Caco-2 (cell line): Measurements from ENCODE around the gene ATXN10. TPM values are rescaled to one million over a fixed set of nuclear protein-coding genes. Genes with fewer than 3 reads are reported as not detected.

ENCODE experiments used
- BruUV-seq: library from RNA; stranded (reverse); fragments of 400-500 nt; replicated peaks from 2 replicates; lab custom pipeline; 2021; lab: Mats Ljungman, UMichigan
- CTCF ChIA-PET: fragments of 300-600 bp; sonication (Branson Sonifier 250); formaldehyde crosslinking; loops from one replicate; lab custom pipeline; 2022; ENCODE audit warnings: antibody characterized with exemption; lab: Charles Lee
- POLR2A ChIA-PET: fragments of 300-600 bp; sonication (Branson Sonifier 250); formaldehyde crosslinking; loops from one replicate; lab custom pipeline; 2022; ENCODE audit warnings: antibody characterized with exemption; lab: Charles Lee
- DNase-seq, 2 experiments: peaks; one replicate each; pipeline versions ENCODE4 v3.0.0 to v3.0.0-alpha.2; 2020 to 2022
- H3K27me3 ChIP-seq: replicated peaks from 2 replicates; pipeline ENCODE4 v1.6.0; 2011; ENCODE audit warnings: low read length; ENCODE audit not compliant: control insufficient read depth, insufficient read depth
- H3K36me3 ChIP-seq: 2 replicates; pipeline ENCODE4 v1.5.1; 2011; ENCODE audit warnings: low read length; ENCODE audit not compliant: control insufficient read depth, insufficient read depth
- H3K4me1 ChIP-seq: fragments of 250-450 bp; sonication (Bioruptor Pico); 2 replicates; pipeline ENCODE4 v1.5.1; 2020; ENCODE audit warnings: mild to moderate bottlenecking
- H3K4me3 ChIP-seq: 2 replicates; pipeline ENCODE4 v1.5.1; 2011; ENCODE audit warnings: low read depth, mild to moderate bottlenecking, control low read depth, low read length
- H3K9me3 ChIP-seq: fragments of 250-450 bp; sonication (Bioruptor Pico); 2 replicates; pipeline ENCODE4 v1.5.1; 2020; ENCODE audit warnings: mild to moderate bottlenecking, moderate library complexity
- H3K27ac Mint-ChIP-seq: one replicate; pipeline ENCODE4 v1.8.0; 2022; ENCODE audit warnings: mixed read lengths; ENCODE audit not compliant: unreplicated experiment
- H3K27me3 Mint-ChIP-seq: one replicate; pipeline ENCODE4 v1.8.0; 2022; ENCODE audit warnings: mixed read lengths; ENCODE audit not compliant: insufficient read depth, unreplicated experiment
- H3K36me3 Mint-ChIP-seq: one replicate; pipeline ENCODE4 v1.8.0; 2022; ENCODE audit warnings: mild to moderate bottlenecking, mixed read lengths; ENCODE audit not compliant: insufficient read depth, unreplicated experiment
- H3K4me1 Mint-ChIP-seq: one replicate; pipeline ENCODE4 v1.8.0; 2022; ENCODE audit warnings: low read depth, mixed read lengths; ENCODE audit not compliant: unreplicated experiment
- H3K4me3 Mint-ChIP-seq: one replicate; pipeline ENCODE4 v1.8.0; 2022; ENCODE audit warnings: mild to moderate bottlenecking, moderate library complexity, mixed read lengths; ENCODE audit not compliant: unreplicated experiment
- H3K9me3 Mint-ChIP-seq: one replicate; pipeline ENCODE4 v1.8.0; 2022; ENCODE audit warnings: mixed read lengths; ENCODE audit not compliant: unreplicated experiment
- intact Hi-C: fragments of 100-400 bp; cut with micrococcal nuclease; formaldehyde crosslinking; loops from one replicate; pipeline ENCODE4 v1.10.0; 2022; ENCODE audit not compliant: unreplicated experiment
- total RNA-seq: library from RNA; stranded (reverse); gene quantifications from 2 replicates; pipeline ENCODE4 v1.2.3, GENCODE V29; 2022
- TF ChIP-seq, protein P1 (sequence below), 2 experiments: fragments of 200-600 bp in 1 of 2; IDR thresholded peaks; 1 replicate in 1 of 2; 2 replicates in 1 of 2; pipeline versions ENCODE4 v1.5.1 to v1.8.0; 2011 to 2022; ENCODE audit warnings: antibody characterized with exemption in 1 of 2, control low read depth in 1 of 2, inconsistent platforms in 1 of 2, low read depth in 1 of 2, low read length in 1 of 2, mild to moderate bottlenecking in 1 of 2, moderate library complexity in 1 of 2; ENCODE audit not compliant: insufficient read depth in 1 of 2, severe bottlenecking in 1 of 2, unreplicated experiment in 1 of 2

ATXN10 gene
- total RNA-seq, 1 experiment from 2014 or later: 155 TPM

DNA sequence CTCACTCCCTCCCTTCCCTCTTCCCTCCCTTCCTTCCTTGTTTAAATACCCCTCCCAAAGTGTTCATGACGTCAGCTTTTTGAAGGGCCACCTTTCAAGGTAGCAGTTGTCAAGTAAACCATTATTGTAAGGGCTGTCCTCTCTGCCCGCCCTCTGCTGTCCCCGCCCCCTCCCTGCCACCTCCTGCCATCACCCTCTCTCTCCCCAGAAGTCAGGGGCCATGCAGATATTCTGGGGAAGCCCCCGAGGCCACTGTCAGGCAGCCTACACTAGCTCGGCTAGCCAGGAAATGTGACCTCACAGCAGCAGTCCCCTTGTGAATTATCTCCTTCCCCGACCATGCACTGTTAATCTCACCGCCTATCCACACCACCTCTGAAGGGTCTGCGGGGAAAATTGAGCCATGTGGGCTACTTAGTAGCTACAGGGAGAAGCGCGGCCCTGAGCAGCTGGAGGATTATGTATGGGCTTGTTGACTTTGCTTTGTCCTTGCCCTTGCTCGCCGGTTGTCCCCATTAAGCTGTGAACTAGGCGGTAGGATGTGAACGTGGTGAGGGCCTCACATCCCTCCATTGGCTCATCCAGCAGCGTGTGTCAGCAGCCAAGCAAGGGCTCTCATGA is 42.1 kb upstream of the ATXN10 start:
- no peak for DNase-seq
- Histone ChIP-seq H3K36me3 (no peaks in the 10 kb centered on the region), H3K27me3 (no peaks in the 10 kb centered on the region), H3K9me3 (no peaks in the 10 kb centered on the region), H3K4me1 (no peaks in the 10 kb centered on the region), H3K4me3 (no peak overlapping the region)
- TF ChIP-seq, protein P1, sequence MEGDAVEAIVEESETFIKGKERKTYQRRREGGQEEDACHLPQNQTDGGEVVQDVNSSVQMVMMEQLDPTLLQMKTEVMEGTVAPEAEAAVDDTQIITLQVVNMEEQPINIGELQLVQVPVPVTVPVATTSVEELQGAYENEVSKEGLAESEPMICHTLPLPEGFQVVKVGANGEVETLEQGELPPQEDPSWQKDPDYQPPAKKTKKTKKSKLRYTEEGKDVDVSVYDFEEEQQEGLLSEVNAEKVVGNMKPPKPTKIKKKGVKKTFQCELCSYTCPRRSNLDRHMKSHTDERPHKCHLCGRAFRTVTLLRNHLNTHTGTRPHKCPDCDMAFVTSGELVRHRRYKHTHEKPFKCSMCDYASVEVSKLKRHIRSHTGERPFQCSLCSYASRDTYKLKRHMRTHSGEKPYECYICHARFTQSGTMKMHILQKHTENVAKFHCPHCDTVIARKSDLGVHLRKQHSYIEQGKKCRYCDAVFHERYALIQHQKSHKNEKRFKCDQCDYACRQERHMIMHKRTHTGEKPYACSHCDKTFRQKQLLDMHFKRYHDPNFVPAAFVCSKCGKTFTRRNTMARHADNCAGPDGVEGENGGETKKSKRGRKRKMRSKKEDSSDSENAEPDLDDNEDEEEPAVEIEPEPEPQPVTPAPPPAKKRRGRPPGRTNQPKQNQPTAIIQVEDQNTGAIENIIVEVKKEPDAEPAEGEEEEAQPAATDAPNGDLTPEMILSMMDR (IDR thresholded peaks at IDR 0.05; ENCODE audit: insufficient read depth in 1 of 2, low read depth in 1 of 2, low read length in 1 of 2, severe bottlenecking in 1 of 2, unreplicated experiment in 1 of 2): no peak
- ChIA-PET POLR2A (no interaction called here), CTCF (interaction anchor here (0.6 kb wide), 1 partner anchor 204 kb away, joined by 4 read pairs; no protein-coding TSS in a partner anchor)
- Mint-ChIP-seq H3K9me3 (no peaks in the 10 kb centered on the region), H3K27me3 (no peaks in the 10 kb centered on the region), H3K4me3 (no peak overlapping the region), H3K4me1 (peaks cover 7% of the 10 kb centered on the region), H3K27ac (no peak overlapping the region), H3K36me3 (no peaks in the 10 kb centered on the region)
- no TSS peak for BruUV-seq
- intact Hi-C loops: no loop called here

GRCh38 chr22:45630436-45630835 is 41.2 kb upstream of the ATXN10 start:
- ChIA-PET POLR2A (no interaction called here), CTCF (no interaction called here)
- TF ChIP-seq, protein P1 (IDR thresholded peaks at IDR 0.05; ENCODE audit: insufficient read depth in 1 of 2, low read depth in 1 of 2, low read length in 1 of 2, severe bottlenecking in 1 of 2, unreplicated experiment in 1 of 2): no peak
- Histone ChIP-seq H3K4me1 (no peaks in the 10 kb centered on the region), H3K4me3 (no peak overlapping the region), H3K9me3 (no peaks in the 10 kb centered on the region), H3K27me3 (no peaks in the 10 kb centered on the region), H3K36me3 (no peaks in the 10 kb centered on the region)
- no peaks in the 10 kb centered on the region for H3K36me3 Mint-ChIP-seq
- intact Hi-C loops: no loop called here
- H3K4me3 Mint-ChIP-seq: no peak overlapping the region
- H3K27ac Mint-ChIP-seq: no peak overlapping the region
- H3K27me3 Mint-ChIP-seq: no peaks in the 10 kb centered on the region
- H3K4me1 Mint-ChIP-seq: peaks cover 7% of the 10 kb centered on the region
- DNase-seq: no peak
- no TSS peak for BruUV-seq
- no peaks in the 10 kb centered on the region for H3K9me3 Mint-ChIP-seq

DNA sequence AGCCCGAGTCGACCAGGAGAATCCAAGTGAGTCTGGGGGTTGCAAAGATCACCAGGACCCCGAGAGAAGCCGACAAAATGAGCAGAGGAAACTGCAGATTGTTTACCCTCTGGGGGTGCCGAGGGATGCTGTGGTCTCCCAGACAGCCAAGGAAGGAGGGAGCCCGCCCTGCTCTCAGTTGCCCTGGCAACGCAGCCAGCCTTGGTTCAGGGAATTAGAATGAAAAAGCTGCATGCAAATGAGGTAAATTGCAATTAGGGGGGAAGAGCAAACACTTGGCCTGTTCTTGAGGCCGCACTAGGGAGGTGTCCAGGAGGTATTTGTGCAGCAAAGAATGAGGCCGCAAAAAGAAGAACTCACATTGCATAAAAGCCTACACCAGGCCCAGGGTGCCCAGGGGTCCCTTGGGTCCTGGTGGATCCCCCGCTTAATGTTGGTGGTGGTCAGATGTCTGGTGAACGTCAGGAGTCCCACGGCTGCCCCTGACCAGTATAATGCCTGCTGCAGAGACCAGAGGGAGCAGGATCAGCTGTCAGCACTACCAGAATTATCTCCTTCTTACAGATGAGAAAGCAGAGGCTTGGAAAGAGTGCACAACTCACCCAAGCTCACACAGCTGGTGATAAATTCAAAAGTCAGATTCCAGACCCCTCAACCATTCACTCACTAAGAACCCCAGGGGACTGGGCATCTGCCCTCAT is 40.3 kb upstream of the ATXN10 start:
- no peaks in the 10 kb centered on the region for H3K36me3 ChIP-seq
- intact Hi-C loops: no loop called here
- CTCF ChIA-PET: no interaction called here
- no TSS peak for BruUV-seq
- POLR2A ChIA-PET: no interaction called here
- no peaks in the 10 kb centered on the region for H3K27me3 ChIP-seq
- TF ChIP-seq, protein P1 (IDR thresholded peaks at IDR 0.05; ENCODE audit: insufficient read depth in 1 of 2, low read depth in 1 of 2, low read length in 1 of 2, severe bottlenecking in 1 of 2, unreplicated experiment in 1 of 2): no peak
- no peaks in the 10 kb centered on the region for H3K36me3 Mint-ChIP-seq
- no peaks in the 10 kb centered on the region for H3K27me3 Mint-ChIP-seq
- H3K9me3 Mint-ChIP-seq: no peaks in the 10 kb centered on the region
- H3K9me3 ChIP-seq: no peaks in the 10 kb centered on the region
- no peak for DNase-seq
- H3K4me1 ChIP-seq: no peaks in the 10 kb centered on the region
- H3K4me3 Mint-ChIP-seq: no peak overlapping the region
- H3K27ac Mint-ChIP-seq: no peak overlapping the region
- peaks cover 7% of the 10 kb centered on the region for H3K4me1 Mint-ChIP-seq
- H3K4me3 ChIP-seq: no peak overlapping the region
